ENCODE measurements around the gene SKIL.

- TF ChIP-seq EZH2 (IDR thresholded peaks at IDR 0.05; ENCODE audit: insufficient read depth, poor library complexity, severe bottlenecking): no peak
- TF ChIP-seq EZH2phosphoT487 (IDR thresholded peaks at IDR 0.05; ENCODE audit: insufficient read depth, low read depth): no peak
These were observed 26.4 kb upstream of the SKIL start for GRCh38 chr3:170331143-170331542.
